ENCODE data around the gene CYB561D2.

CYB561D2 gene

DNA sequence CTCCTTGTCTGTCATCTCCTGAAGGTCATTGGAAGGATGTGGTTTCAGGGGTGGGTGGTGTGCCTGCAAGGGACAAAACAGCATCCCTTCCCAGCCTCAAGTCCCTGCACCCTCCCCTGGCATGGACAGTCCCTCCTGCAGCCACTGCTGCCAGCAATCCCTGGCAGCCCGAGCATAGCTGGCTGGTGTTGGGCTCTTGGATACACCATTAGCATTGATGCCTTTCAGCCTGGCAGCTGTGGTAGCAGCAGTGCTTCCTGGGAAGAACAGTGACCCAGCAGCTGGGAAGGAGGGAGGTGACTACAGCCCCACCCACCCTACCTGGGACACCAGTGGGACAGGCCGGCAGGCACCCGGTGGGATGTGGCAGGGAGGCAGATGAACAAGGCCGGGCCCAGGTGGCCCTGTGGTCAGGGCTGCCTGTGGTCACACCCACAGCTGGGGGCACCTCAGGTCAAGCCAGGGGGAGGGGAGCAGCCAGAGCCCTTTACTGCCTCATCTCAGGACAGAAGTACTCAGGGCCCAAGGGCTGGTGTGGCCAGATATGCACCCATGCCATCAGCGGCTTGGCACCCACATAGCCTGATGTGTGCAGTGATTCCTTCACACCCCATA is 41.5 kb downstream of the CYB561D2 start:
- DNase-seq = no peak

DNA sequence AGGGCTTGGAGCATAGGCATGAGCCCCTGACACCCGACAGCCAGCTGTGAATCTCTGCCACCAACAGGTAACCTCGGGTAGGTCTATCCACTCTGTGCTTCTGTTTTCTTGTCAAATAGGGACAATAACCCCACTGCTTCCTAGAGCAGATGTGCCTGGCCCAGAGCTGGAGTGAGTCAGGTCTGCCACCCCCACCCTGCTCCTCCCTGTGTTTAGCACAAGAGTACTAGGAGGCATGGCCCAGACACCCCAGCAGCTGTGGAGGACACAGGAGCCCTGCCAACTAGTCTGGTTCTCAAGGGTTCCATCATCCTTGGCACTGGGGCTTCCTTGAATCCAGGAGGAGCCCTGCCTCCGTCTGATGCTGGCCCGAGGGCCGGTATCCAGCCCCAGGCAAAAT is 42.4 kb downstream of the CYB561D2 start:
- no peak for DNase-seq

DNA sequence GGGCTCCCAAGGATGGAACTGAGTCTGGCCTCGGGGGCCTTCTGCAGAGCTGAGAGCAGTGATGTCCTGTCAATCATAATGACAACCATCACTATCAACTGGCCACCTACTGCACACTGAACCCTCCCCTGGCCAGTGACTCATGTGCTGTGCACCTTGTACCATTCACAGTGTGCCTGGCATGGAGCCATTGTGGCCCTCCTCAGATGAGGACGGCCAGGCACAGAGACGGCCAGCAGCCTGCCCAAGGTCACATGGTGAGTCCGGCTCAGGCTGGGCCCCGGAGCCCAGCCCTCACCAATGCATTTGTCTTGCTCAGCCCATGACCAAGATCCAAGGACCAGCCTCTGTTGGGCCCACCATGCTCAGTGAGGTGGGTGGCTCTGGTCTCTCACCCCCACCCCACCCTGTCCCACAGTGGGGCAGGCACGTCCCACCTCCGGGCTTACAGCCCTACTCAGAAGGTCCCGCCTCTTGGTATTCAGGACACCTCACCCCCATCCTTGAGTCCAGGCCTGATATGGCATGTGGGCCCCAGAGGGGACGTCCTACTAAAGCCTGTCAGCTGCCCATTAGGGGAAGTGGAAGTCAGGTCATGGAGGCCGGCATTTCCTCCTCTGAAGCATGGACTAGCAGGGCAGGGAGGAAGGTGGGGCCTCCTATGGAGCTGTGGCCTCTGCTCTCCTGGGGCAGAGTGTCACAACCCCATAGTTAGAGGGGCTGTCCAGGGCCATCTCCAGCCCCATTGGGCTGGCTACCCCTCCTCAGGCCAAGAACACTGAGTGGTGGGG is 44.6 kb downstream of the CYB561D2 start:
- no peak for DNase-seq

GRCh38 chr3:50396502-50396901 is 45.8 kb downstream of the CYB561D2 start:
- no peak for DNase-seq

DNA sequence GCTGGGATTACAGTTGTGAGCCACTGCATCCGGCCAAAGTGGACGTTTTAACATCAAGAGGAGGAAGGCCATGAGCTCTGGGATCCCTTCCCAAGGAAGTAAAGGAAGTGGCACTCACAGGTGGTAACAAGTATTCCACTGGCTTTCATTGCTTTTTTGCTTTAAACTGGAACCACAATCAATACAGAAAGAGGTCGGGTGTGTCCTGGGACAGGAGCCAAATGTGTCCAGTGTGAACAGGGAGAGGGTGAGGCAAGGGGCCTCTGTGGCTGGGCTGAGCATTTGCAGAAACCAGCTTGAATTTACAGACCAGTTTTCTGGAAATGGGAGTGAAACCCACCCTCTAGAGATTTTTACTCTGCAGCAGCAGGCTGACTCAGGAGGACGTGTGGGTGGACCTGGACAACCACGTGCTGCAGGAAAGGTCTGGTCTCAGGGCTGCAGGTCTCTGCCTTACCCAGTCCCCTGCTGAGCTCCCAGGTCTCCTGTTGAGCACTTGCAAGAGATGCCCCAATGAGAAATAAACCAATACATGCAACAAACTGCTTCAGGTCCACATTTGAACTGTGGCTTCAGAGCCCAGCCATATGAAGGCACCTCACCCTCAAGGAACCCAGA is 51.4 kb downstream of the CYB561D2 start:
- DNase-seq = no peak

Measured in fibroblast of skin of abdomen (primary cell).